DND-41 (cell line): ENCODE results near the gene LANCL3.

Experiments
- ATAC-seq: fragments of 200-7000 bp; cut with Tn5 transposase; 3 replicates; pipeline ENCODE4 v1.9.1; 2021; ENCODE audit warnings: low read depth; ENCODE audit not compliant: insufficient read depth
- DNase-seq: peaks from one replicate; pipeline ENCODE4 v3.0.0-alpha.2; 2020
- H2AFZ ChIP-seq: 2 replicates; pipeline ENCODE4 v1.6.0; 2012; ENCODE audit warnings: low read depth, low read length
- H3K27ac ChIP-seq: 2 replicates; pipeline ENCODE4 v1.5.1; 2012; ENCODE audit warnings: low read length, inconsistent platforms
- H3K27me3 ChIP-seq: fragments of 200-600 bp; sonication (generic); 2 replicates; pipeline ENCODE4 v1.6.0; 2012; ENCODE audit warnings: low read length, mild to moderate bottlenecking, inconsistent platforms; ENCODE audit not compliant: insufficient read depth, poor library complexity
- H3K36me3 ChIP-seq: 2 replicates; pipeline ENCODE4 v1.5.1; 2012; ENCODE audit warnings: low read length, inconsistent platforms; ENCODE audit not compliant: insufficient read depth
- H3K4me1 ChIP-seq: 2 replicates; pipeline ENCODE4 v1.5.1; 2012; ENCODE audit warnings: mild to moderate bottlenecking, low read length; ENCODE audit not compliant: insufficient read depth
- H3K4me2 ChIP-seq: 2 replicates; pipeline ENCODE4 v1.6.0; 2012; ENCODE audit warnings: mild to moderate bottlenecking, moderate library complexity, low read length, inconsistent platforms; ENCODE audit not compliant: insufficient read depth
- H3K4me3 ChIP-seq, 2 experiments: fragments of 200-600 bp in 1 of 2; shearing (Covaris generic) in 1 of 2; 2 replicates each; pipeline ENCODE4 v1.5.1; 2012 to 2016; ENCODE audit warnings: inconsistent platforms in 2 of 2, low read length in 2 of 2, mild to moderate bottlenecking in 2 of 2, low read depth in 1 of 2, moderate library complexity in 1 of 2
- H3K79me2 ChIP-seq: 2 replicates; pipeline ENCODE4 v1.6.0; 2012; ENCODE audit warnings: low read length, inconsistent platforms; ENCODE audit not compliant: insufficient read depth
- H3K9ac ChIP-seq: 2 replicates; pipeline ENCODE4 v1.6.0; 2012; ENCODE audit warnings: low read depth, mild to moderate bottlenecking, inconsistent platforms, low read length, moderate library complexity
- H3K9me3 ChIP-seq: 2 replicates; pipeline ENCODE4 v1.5.1; 2012; ENCODE audit warnings: low read length, moderate library complexity, mild to moderate bottlenecking, inconsistent platforms; ENCODE audit not compliant: insufficient read depth, severe bottlenecking
- H4K20me1 ChIP-seq: 2 replicates; pipeline ENCODE4 v1.6.0; 2012; ENCODE audit warnings: low read length; ENCODE audit not compliant: insufficient read depth
- EZH2 ChIP-seq: IDR thresholded peaks from 3 replicates; pipeline ENCODE4 v1.6.1; 2012; ENCODE audit warnings: borderline replicate concordance, low read depth, mild to moderate bottlenecking, moderate library complexity, low read length, inconsistent platforms; ENCODE audit not compliant: severe bottlenecking
- TF ChIP-seq, protein P1 (sequence below): IDR thresholded peaks from 2 replicates; pipeline ENCODE4 v1.5.1; 2012; ENCODE audit warnings: borderline replicate concordance, low read length, moderate library complexity, mild to moderate bottlenecking; ENCODE audit not compliant: poor library complexity, severe bottlenecking; ENCODE audit errors: extremely low read depth

LANCL3 gene

GRCh38 chrX:37678574-37678973 lies 107.1 kb downstream of the LANCL3 start:
- Histone ChIP-seq H3K4me3 (no peak overlapping the region), H3K36me3 (no peaks in the 10 kb centered on the region), H3K4me2 (no peak overlapping the region), H3K9ac (no peak overlapping the region), H3K27me3 (no peaks in the 10 kb centered on the region), H4K20me1 (no peaks in the 10 kb centered on the region), H3K79me2 (no peaks in the 10 kb centered on the region), H3K4me1 (no peaks in the 10 kb centered on the region), H3K27ac (no peak overlapping the region), H3K9me3 (no peaks in the 10 kb centered on the region), H2AFZ (no peak overlapping the region)
- no peak for ATAC-seq
- TF ChIP-seq, protein P1, sequence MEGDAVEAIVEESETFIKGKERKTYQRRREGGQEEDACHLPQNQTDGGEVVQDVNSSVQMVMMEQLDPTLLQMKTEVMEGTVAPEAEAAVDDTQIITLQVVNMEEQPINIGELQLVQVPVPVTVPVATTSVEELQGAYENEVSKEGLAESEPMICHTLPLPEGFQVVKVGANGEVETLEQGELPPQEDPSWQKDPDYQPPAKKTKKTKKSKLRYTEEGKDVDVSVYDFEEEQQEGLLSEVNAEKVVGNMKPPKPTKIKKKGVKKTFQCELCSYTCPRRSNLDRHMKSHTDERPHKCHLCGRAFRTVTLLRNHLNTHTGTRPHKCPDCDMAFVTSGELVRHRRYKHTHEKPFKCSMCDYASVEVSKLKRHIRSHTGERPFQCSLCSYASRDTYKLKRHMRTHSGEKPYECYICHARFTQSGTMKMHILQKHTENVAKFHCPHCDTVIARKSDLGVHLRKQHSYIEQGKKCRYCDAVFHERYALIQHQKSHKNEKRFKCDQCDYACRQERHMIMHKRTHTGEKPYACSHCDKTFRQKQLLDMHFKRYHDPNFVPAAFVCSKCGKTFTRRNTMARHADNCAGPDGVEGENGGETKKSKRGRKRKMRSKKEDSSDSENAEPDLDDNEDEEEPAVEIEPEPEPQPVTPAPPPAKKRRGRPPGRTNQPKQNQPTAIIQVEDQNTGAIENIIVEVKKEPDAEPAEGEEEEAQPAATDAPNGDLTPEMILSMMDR = no peak
- TF ChIP-seq EZH2 = no peak
- no peak for DNase-seq

DNA sequence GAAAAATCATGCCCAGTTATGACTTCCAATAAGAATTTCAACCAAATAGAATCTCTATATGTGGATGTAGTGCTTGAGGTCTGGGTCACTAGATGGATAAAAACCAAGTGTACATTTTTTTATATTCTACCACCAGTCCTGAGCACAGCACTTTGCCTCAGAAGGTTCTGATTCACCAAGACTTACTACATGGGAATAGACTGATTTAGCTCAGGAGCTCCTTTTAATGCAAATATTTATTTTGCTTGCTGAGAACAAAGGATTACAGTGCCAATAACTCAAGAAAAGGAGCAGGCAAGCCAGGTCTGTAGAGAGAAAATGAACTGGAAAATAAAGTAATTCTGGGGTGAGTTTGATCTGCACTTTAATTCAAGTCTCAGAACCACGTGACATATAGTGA lies 107.8 kb downstream of the LANCL3 start:
- Histone ChIP-seq H3K9ac (no peak overlapping the region), H2AFZ (no peak overlapping the region), H3K9me3 (no peaks in the 10 kb centered on the region), H4K20me1 (no peaks in the 10 kb centered on the region), H3K27ac (no peak overlapping the region), H3K36me3 (no peaks in the 10 kb centered on the region), H3K79me2 (no peaks in the 10 kb centered on the region), H3K27me3 (no peaks in the 10 kb centered on the region), H3K4me1 (no peaks in the 10 kb centered on the region), H3K4me3 (no peak overlapping the region), H3K4me2 (no peak overlapping the region)
- DNase-seq (no peak), ATAC-seq (no peak)
- TF ChIP-seq EZH2 = no peak
- TF ChIP-seq, protein P1 = no peak

GRCh38 chrX:37679888-37680287 lies 108.4 kb downstream of the LANCL3 start:
- no peak for DNase-seq
- Histone ChIP-seq H3K36me3 (no peaks in the 10 kb centered on the region), H3K4me1 (no peaks in the 10 kb centered on the region), H3K27ac (no peak overlapping the region), H3K9me3 (no peaks in the 10 kb centered on the region), H3K4me3 (no peak overlapping the region), H3K27me3 (no peaks in the 10 kb centered on the region), H3K4me2 (no peak overlapping the region), H3K9ac (no peak overlapping the region), H4K20me1 (no peaks in the 10 kb centered on the region), H2AFZ (no peak overlapping the region), H3K79me2 (no peaks in the 10 kb centered on the region)
- ATAC-seq = no peak
- TF ChIP-seq, protein P1 = no peak
- no peak for TF ChIP-seq EZH2

DNA sequence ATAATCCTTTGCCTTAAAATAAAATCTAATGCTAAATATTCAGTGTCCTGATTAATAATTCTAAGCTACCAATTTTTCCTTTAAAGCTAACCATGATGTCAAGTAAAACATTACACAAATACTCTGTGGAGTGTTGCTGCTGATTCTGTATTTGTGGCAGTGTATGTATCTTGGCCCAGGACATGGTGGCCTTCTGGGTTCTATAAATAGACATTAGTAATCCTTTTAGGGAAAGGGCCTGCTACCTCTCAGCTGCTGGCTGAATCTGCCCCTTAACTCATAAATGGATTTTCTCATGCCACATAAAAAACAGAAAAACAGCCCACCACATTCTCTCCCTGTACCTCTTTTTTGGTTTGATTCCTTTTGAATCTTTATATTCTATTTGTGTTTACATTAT lies 113.0 kb downstream of the LANCL3 start:
- no peaks in the 10 kb centered on the region for H4K20me1 ChIP-seq
- ATAC-seq (no peak), DNase-seq (no peak)
- TF ChIP-seq, protein P1 = no peak
- TF ChIP-seq EZH2 = no peak
- H3K4me3 ChIP-seq = no peak overlapping the region
- no peaks in the 10 kb centered on the region for H3K27me3 ChIP-seq
- no peaks in the 10 kb centered on the region for H3K79me2 ChIP-seq
- no peak overlapping the region for H3K4me2 ChIP-seq
- H2AFZ ChIP-seq = no peak overlapping the region
- no peak overlapping the region for H3K27ac ChIP-seq
- no peaks in the 10 kb centered on the region for H3K36me3 ChIP-seq
- H3K9me3 ChIP-seq = no peaks in the 10 kb centered on the region
- H3K9ac ChIP-seq = no peak overlapping the region
- no peaks in the 10 kb centered on the region for H3K4me1 ChIP-seq
